Common myeloid progenitor, CD34-positive (primary cell): Measurements from ENCODE around the gene MAST2.
"Not testable (repeated sequence)": the region's sequence is repeated elsewhere in the genome, so short reads cannot be mapped to it uniquely, and the experiment has no call there.

Source experiments
- CTCF ChIA-PET: fragments of 350-600 bp; sonication (Branson Sonifier 250); formaldehyde crosslinking; loops from one replicate; lab custom pipeline; 2021; ENCODE audit warnings: antibody characterized with exemption; lab: Charles Lee
- POLR2A ChIA-PET: fragments of 350-600 bp; sonication (Branson Sonifier 250); formaldehyde crosslinking; loops from one replicate; lab custom pipeline; 2021; ENCODE audit warnings: antibody characterized with exemption; lab: Charles Lee
- DNase-seq, 3 donors: peaks; one replicate each; pipeline versions ENCODE4 v3.0.0 to v3.0.0-alpha.2; 2013
- H3K27ac ChIP-seq, 2 experiments: 1 replicate in 1 of 2; 2 replicates in 1 of 2; pipeline ENCODE4 v1.7.0; 2013; ENCODE audit warnings: inconsistent platforms in 2 of 2, low read length in 2 of 2, mild to moderate bottlenecking in 2 of 2, low read depth in 1 of 2, moderate library complexity in 1 of 2; ENCODE audit not compliant: severe bottlenecking in 2 of 2, insufficient read depth in 1 of 2, poor library complexity in 1 of 2
- H3K27me3 ChIP-seq, 5 experiments: replicated peaks in 2 of 5; 1 replicate in 3 of 5; 2 replicates in 2 of 5; pipeline versions ENCODE4 v1.6.1 to v1.7.0; 2013; ENCODE audit warnings: low read length in 4 of 5, mild to moderate bottlenecking in 2 of 5, moderate library complexity in 2 of 5, inconsistent platforms in 1 of 5; ENCODE audit not compliant: insufficient read depth in 5 of 5, control insufficient read depth in 4 of 5
- H3K36me3 ChIP-seq, 4 experiments: 1 replicate in 2 of 4; 2 replicates in 2 of 4; pipeline versions ENCODE4 v1.6.1 to v1.7.0; 2013; ENCODE audit warnings: low read length in 3 of 4, control low read depth in 1 of 4, mild to moderate bottlenecking in 1 of 4; ENCODE audit not compliant: control insufficient read depth in 4 of 4, insufficient read depth in 4 of 4
- H3K4me1 ChIP-seq, 4 experiments: 1 replicate in 3 of 4; 2 replicates in 1 of 4; pipeline versions ENCODE4 v1.6.1 to v1.7.1; 2013; ENCODE audit warnings: low read length in 3 of 4, mild to moderate bottlenecking in 3 of 4, control low read depth in 1 of 4, inconsistent platforms in 1 of 4, moderate library complexity in 1 of 4; ENCODE audit not compliant: control insufficient read depth in 4 of 4, insufficient read depth in 4 of 4; ENCODE audit errors: control extremely low read depth in 1 of 4
- H3K4me3 ChIP-seq, 7 experiments: 1 replicate in 4 of 7; 2 replicates in 3 of 7; pipeline versions ENCODE4 v1.5.1 to v1.7.0; 2013; ENCODE audit warnings: mild to moderate bottlenecking in 7 of 7, low read length in 6 of 7, moderate library complexity in 6 of 7, inconsistent platforms in 2 of 7, low read depth in 2 of 7, control low read depth in 1 of 7; ENCODE audit not compliant: insufficient read depth in 4 of 7, control insufficient read depth in 1 of 7; ENCODE audit errors: extremely low read depth in 1 of 7
- H3K9me3 ChIP-seq, 5 experiments: 1 replicate in 4 of 5; 2 replicates in 1 of 5; pipeline versions ENCODE4 v1.6.1 to v1.7.1; 2013; ENCODE audit warnings: low read length in 4 of 5, mild to moderate bottlenecking in 2 of 5, inconsistent platforms in 1 of 5, low read depth in 1 of 5, moderate library complexity in 1 of 5; ENCODE audit not compliant: control insufficient read depth in 4 of 5, insufficient read depth in 2 of 5; ENCODE audit errors: control extremely low read depth in 1 of 5
- WGBS: methylation state at CpG from one replicate; pipeline ENCODE4 v1.1.5; 2013; ENCODE audit not compliant: insufficient coverage; 5-methylcytosine and 5-hydroxymethylcytosine counted together

Gene MAST2

GRCh38 chr1:45929257-45929687, 125.9 kb downstream of the MAST2 start:
- peaks cover 2 to 24% (median 11%) of the 10 kb centered on the region in 4 experiments for H3K4me1 ChIP-seq
- WGBS = 6% methylated on average over 2 of the region's 2 CpGs
- peak overlapping the region in 1 of 7 experiments; percentile 14 for H3K4me3 ChIP-seq
- no peak overlapping the region for H3K27ac ChIP-seq
- H3K9me3 ChIP-seq = no peaks in the 10 kb centered on the region
- POLR2A ChIA-PET = no interaction called here
- CTCF ChIA-PET = interaction anchor here (1.4 kb wide), 1 partner anchor 24 kb away, joined by 3 read pairs; no protein-coding TSS in a partner anchor
- DNase-seq = peak; percentile 14 to 65 (median 50)
- no peaks in the 10 kb centered on the region for H3K36me3 ChIP-seq
- H3K27me3 ChIP-seq = no peaks in the 10 kb centered on the region

- CTCF ChIA-PET = interaction anchor here (1.4 kb wide), 1 partner anchor 23 kb away, joined by 3 read pairs; no protein-coding TSS in a partner anchor
- Histone ChIP-seq H3K27ac (no peak overlapping the region), H3K27me3 (no peaks in the 10 kb centered on the region), H3K9me3 (no peaks in the 10 kb centered on the region), H3K36me3 (no peaks in the 10 kb centered on the region), H3K4me1 (peaks cover 2 to 22% (median 11%) of the 10 kb centered on the region in 4 experiments), H3K4me3 (no peak overlapping the region)
- 100% methylated on average over 1 of the region's 7 CpGs for WGBS
- POLR2A ChIA-PET = interaction anchor here (0.6 kb wide), 1 partner anchor 28 kb away, joined by 3 read pairs; no protein-coding TSS in a partner anchor
- DNase-seq = peak in 1 of 3 donors; percentile 12
Observed at GRCh38 chr1:45930258-45931150, 127.1 kb downstream of the MAST2 start.

DNA sequence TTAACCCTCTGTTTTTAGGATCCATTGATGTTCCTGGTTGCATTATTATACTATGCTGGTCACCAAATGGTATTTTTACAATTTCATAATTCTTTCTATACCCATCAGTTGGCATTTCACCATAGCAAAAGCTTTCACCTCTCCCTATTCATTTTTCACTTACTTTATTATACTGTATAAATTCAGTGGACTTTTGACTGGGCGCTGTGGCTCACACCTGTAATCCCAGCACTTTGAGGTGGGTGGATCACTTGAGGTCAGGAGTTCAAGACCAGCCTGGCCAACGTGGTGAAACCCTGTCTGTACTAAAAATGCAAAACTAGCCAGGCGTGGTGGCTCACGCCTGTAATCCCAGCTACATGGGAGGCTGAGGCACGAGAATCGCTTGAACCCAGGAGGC, 128.8 kb downstream of the MAST2 start:
- 93% methylated on average over 6 of the region's 6 CpGs for WGBS
- peaks cover 0 to 13% (median 9%) of the 10 kb centered on the region in 4 experiments for H3K4me1 ChIP-seq
- H3K27ac ChIP-seq, H3K36me3 ChIP-seq, DNase-seq, CTCF ChIA-PET, H3K4me3 ChIP-seq, H3K27me3 ChIP-seq, H3K9me3 ChIP-seq, POLR2A ChIA-PET: not testable (repeated sequence)

GRCh38 chr1:45934947-45935346, 131.5 kb downstream of the MAST2 start:
- Histone ChIP-seq H3K4me3 (no peak overlapping the region), H3K9me3 (no peaks in the 10 kb centered on the region), H3K4me1 (no peaks in the 10 kb centered on the region), H3K27ac (no peak overlapping the region), H3K36me3 (no peaks in the 10 kb centered on the region), H3K27me3 (no peaks in the 10 kb centered on the region)
- ChIA-PET CTCF (interaction anchor here (1.3 kb wide), 1 partner anchor 16 kb away, joined by 3 read pairs; no protein-coding TSS in a partner anchor), POLR2A (no interaction called here)
- no peak for DNase-seq
- 100% methylated on average over 2 of the region's 3 CpGs for WGBS

DNA sequence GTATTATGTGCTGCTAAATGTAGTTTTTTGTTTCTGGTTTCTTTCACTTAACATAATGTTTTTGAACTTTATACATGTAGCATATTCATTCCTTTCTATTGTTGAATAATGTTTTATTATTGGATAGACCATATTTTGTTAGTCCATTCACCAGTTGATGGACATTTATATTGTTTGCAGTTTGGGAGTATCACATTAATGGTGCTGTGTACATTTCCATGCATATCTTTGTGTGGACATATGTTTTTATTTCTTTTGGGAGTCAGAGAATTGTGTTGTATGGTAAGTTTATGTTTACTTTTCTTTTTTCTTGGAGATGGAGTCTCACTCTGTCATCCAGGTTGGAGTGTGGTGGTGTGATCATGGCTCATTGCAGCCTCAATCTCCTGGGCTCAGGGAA, 134.6 kb downstream of the MAST2 start:
- no peaks in the 10 kb centered on the region for H3K4me1 ChIP-seq
- no peak for DNase-seq
- no peaks in the 10 kb centered on the region for H3K27me3 ChIP-seq
- H3K4me3 ChIP-seq = no peak overlapping the region
- no peak overlapping the region for H3K27ac ChIP-seq
- CTCF ChIA-PET = interaction anchor here (1.0 kb wide), 1 partner anchor 19 kb away, joined by 3 read pairs; no protein-coding TSS in a partner anchor
- POLR2A ChIA-PET = no interaction called here
- H3K9me3 ChIP-seq = peaks cover 0 to 11% (median 0%) of the 10 kb centered on the region in 5 experiments
- peaks cover 0 to 3% (median 0%) of the 10 kb centered on the region in 4 experiments for H3K36me3 ChIP-seq

DNA sequence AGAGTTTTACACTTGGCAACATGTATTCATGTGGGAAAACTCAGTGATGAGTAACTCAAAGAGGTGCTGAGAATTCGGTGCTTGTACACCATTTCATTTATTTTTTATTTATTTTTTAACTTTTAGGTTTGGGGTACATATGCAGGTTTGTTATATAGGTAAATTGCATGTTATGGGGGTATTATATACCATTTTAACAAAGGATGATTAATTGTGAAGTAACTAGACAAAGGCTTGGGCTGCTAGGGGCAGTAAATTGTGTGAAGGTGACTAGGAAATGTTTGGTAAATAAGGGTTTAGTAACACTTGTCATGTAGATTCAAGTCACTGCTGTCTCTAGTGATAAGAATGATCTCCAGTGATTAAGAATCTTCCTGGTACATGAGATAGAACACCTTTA, 139.0 kb downstream of the MAST2 start:
- Histone ChIP-seq H3K27ac (no peak overlapping the region), H3K36me3 (peaks cover 0 to 3% (median 0%) of the 10 kb centered on the region in 4 experiments), H3K4me3 (no peak overlapping the region), H3K9me3 (peaks cover 0 to 11% (median 0%) of the 10 kb centered on the region in 5 experiments), H3K27me3 (no peaks in the 10 kb centered on the region), H3K4me1 (no peaks in the 10 kb centered on the region)
- ChIA-PET POLR2A (no interaction called here), CTCF (no interaction called here)
- no peak for DNase-seq
- WGBS = no CpG with 5 or more reads among the region's 1 CpG

DNA sequence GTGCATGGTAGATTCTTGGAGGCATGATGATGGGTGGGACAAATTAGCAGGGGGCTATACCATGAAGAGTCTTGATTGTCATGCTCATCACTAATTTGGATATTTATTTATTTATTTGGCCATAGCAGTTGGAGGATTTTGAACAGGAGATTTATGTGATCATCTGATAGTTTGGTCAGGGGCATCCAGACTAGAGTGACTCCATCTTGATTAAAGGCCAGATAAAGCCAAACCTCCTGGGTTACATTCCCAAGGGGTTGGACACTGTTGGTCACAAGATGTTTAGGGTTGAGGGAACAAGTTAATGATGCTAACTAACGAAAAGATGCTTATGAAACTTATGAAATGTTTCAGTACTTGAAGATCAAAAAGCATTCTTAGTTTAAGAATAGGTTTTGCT, 139.8 kb downstream of the MAST2 start:
- Histone ChIP-seq H3K4me1 (no peaks in the 10 kb centered on the region), H3K27me3 (no peaks in the 10 kb centered on the region), H3K36me3 (peaks cover 0 to 3% (median 0%) of the 10 kb centered on the region in 4 experiments), H3K4me3 (no peak overlapping the region), H3K27ac (no peak overlapping the region), H3K9me3 (peaks cover 0 to 11% (median 0%) of the 10 kb centered on the region in 5 experiments)
- 50% methylated on average over 1 of the region's 1 CpG for WGBS
- DNase-seq = no peak
- ChIA-PET POLR2A (no interaction called here), CTCF (no interaction called here)
